HCT116 (cell line): Measurements from ENCODE around the gene PCDHB14.
"Not testable (repeated sequence)": the region's sequence is repeated elsewhere in the genome, so short reads cannot be mapped to it uniquely, and the experiment has no call there.

ENCODE experiments used
- CEBPB ChIP-seq: IDR thresholded peaks from 2 replicates; pipeline ENCODE4 v1.6.1; 2012; ENCODE audit warnings: low read depth
- CTCF ChIP-seq, 3 experiments: fragments of 200-600 bp in 1 of 3; sonication (generic) in 1 of 3; IDR thresholded peaks in 2 of 3; conservative IDR thresholded peaks in 1 of 3; 2 replicates each; pipeline ENCODE4 v1.5.1; 2012 to 2017; ENCODE audit warnings: low read depth in 2 of 3, low read length in 2 of 3, antibody characterized with exemption in 1 of 3, borderline replicate concordance in 1 of 3, control low read depth in 1 of 3, mild to moderate bottlenecking in 1 of 3, mixed read lengths in 1 of 3, mixed run types in 1 of 3, moderate library complexity in 1 of 3; ENCODE audit not compliant: insufficient read depth in 1 of 3
- ELF1 ChIP-seq: IDR thresholded peaks from 2 replicates; pipeline ENCODE4 v1.6.1; 2012; ENCODE audit warnings: low read depth, borderline replicate concordance
- EZH2 ChIP-seq: fragments of 200-600 bp; sonication (generic); IDR thresholded peaks from 2 replicates; pipeline ENCODE4 v1.6.1; 2017; ENCODE audit warnings: antibody characterized with exemption, mixed run types
- FOSL1 ChIP-seq: IDR thresholded peaks from 2 replicates; pipeline ENCODE4 v1.6.1; 2012; ENCODE audit warnings: low read depth
- JUND ChIP-seq: IDR thresholded peaks from 2 replicates; pipeline ENCODE4 v1.6.1; 2012
- POLR2A ChIP-seq: IDR thresholded peaks from 2 replicates; pipeline ENCODE4 v1.7.0; 2011; ENCODE audit warnings: borderline replicate concordance; ENCODE audit not compliant: insufficient read depth, insufficient read length; ENCODE audit errors: extremely low read depth
- POLR2AphosphoS5 ChIP-seq: IDR thresholded peaks from 2 replicates; pipeline ENCODE4 v1.6.1; 2011; ENCODE audit warnings: mild to moderate bottlenecking, low read depth, low read length, moderate library complexity
- RAD21 ChIP-seq: IDR thresholded peaks from 2 replicates; pipeline ENCODE4 v1.6.1; 2012; ENCODE audit warnings: low read depth, mild to moderate bottlenecking
- SIN3A ChIP-seq: IDR thresholded peaks from 2 replicates; pipeline ENCODE4 v1.6.1; 2012; ENCODE audit warnings: low read depth
- TCF7L2 ChIP-seq: IDR thresholded peaks from 2 replicates; pipeline ENCODE4 v1.7.0; 2011; ENCODE audit warnings: borderline replicate concordance, inconsistent platforms; ENCODE audit not compliant: insufficient read depth, insufficient read length; ENCODE audit errors: extremely low read depth
- YY1 ChIP-seq: IDR thresholded peaks from 2 replicates; pipeline ENCODE4 v1.6.1; 2011; ENCODE audit warnings: low read length, low read depth, moderate library complexity, mild to moderate bottlenecking; ENCODE audit not compliant: insufficient replicate concordance; ENCODE audit errors: extremely low read depth
- ZNF274 ChIP-seq: fragments of 200-500 bp; sonication (Bioruptor generic); IDR thresholded peaks from 2 replicates; pipeline ENCODE4 v1.6.1; 2014; ENCODE audit warnings: mild to moderate bottlenecking, low read depth, low read length, inconsistent platforms

- not testable (repeated sequence) for TF ChIP-seq ELF1; POLR2AphosphoS5; CTCF (IDR thresholded peaks at IDR 0.05 in 2 of 3, conservative IDR thresholded peaks at IDR 0.05 in 1 of 3; ENCODE audit: borderline replicate concordance in 1 of 3, insufficient read depth in 1 of 3, low read depth in 2 of 3, low read length in 2 of 3); YY1; POLR2A; TCF7L2; EZH2; SIN3A; JUND; RAD21; FOSL1; CEBPB; ZNF274
Observed at GRCh38 chr5:141201646-141202045, 21.5 kb upstream of the PCDHB14 start.
